ENCODE measurements around the gene MID1. TPM values are rescaled to one million over a fixed set of nuclear protein-coding genes. Genes with fewer than 3 reads are reported as not detected.

MID1 gene
- total RNA-seq, 1 donor from 2014 or later: 32.8 TPM

GRCh38 chrX:10502961-10503360 is 117.4 kb downstream of the MID1 start:
- Histone ChIP-seq H3K4me1 (no peaks in the 10 kb centered on the region), H3K36me3 (no peaks in the 10 kb centered on the region), H3K27me3 (no peaks in the 10 kb centered on the region), H3K4me3 (no peak overlapping the region), H3K9me3 (no peaks in the 10 kb centered on the region), H3K27ac (no peak overlapping the region)
- no peak for DNase-seq (ENCODE audit: low spot score in 2 of 2)
- intact Hi-C loops (cut with DNase I): no loop called here
- no peak for TF ChIP-seq CTCF (IDR thresholded peaks at IDR 0.05)

GRCh38 chrX:10501611-10502010 is 118.8 kb downstream of the MID1 start:
- Histone ChIP-seq H3K4me1 (no peaks in the 10 kb centered on the region), H3K27me3 (no peaks in the 10 kb centered on the region), H3K9me3 (no peaks in the 10 kb centered on the region), H3K27ac (no peak overlapping the region), H3K4me3 (no peak overlapping the region), H3K36me3 (no peaks in the 10 kb centered on the region)
- intact Hi-C loops (cut with DNase I): no loop called here
- no peak for TF ChIP-seq CTCF (IDR thresholded peaks at IDR 0.05)
- DNase-seq (ENCODE audit: low spot score in 2 of 2): no peak

- intact Hi-C loops (cut with DNase I): no loop called here
- DNase-seq (ENCODE audit: low spot score in 2 of 2): no peak
- Histone ChIP-seq H3K4me1 (no peaks in the 10 kb centered on the region), H3K36me3 (no peaks in the 10 kb centered on the region), H3K27me3 (no peaks in the 10 kb centered on the region), H3K9me3 (no peaks in the 10 kb centered on the region), H3K27ac (peak overlapping the region in 1 of 2 donors; percentile 45), H3K4me3 (no peak overlapping the region)
- TF ChIP-seq CTCF (IDR thresholded peaks at IDR 0.05): no peak
Observed at GRCh38 chrX:10496345-10496965, 123.9 kb downstream of the MID1 start.

GRCh38 chrX:10495677-10496076 is 124.7 kb downstream of the MID1 start:
- no peak for DNase-seq (ENCODE audit: low spot score in 2 of 2)
- intact Hi-C loops (cut with DNase I): no loop called here
- Histone ChIP-seq H3K36me3 (no peaks in the 10 kb centered on the region), H3K27ac (no peak overlapping the region), H3K4me1 (no peaks in the 10 kb centered on the region), H3K4me3 (no peak overlapping the region), H3K27me3 (no peaks in the 10 kb centered on the region), H3K9me3 (no peaks in the 10 kb centered on the region)
- no peak for TF ChIP-seq CTCF (IDR thresholded peaks at IDR 0.05)

GRCh38 chrX:10492250-10492649 is 128.1 kb downstream of the MID1 start:
- no peak overlapping the region for H3K27ac ChIP-seq
- intact Hi-C loops (cut with DNase I): no loop called here
- H3K4me3 ChIP-seq: no peak overlapping the region
- H3K9me3 ChIP-seq: no peaks in the 10 kb centered on the region
- H3K27me3 ChIP-seq: no peaks in the 10 kb centered on the region
- H3K36me3 ChIP-seq: no peaks in the 10 kb centered on the region
- no peak for TF ChIP-seq CTCF (IDR thresholded peaks at IDR 0.05)
- DNase-seq (ENCODE audit: low spot score in 2 of 2): no peak
- H3K4me1 ChIP-seq: no peaks in the 10 kb centered on the region

- H3K4me3 ChIP-seq: no peak overlapping the region
- no peaks in the 10 kb centered on the region for H3K36me3 ChIP-seq
- no peaks in the 10 kb centered on the region for H3K9me3 ChIP-seq
- DNase-seq (ENCODE audit: low spot score in 2 of 2): peak in 1 of 2 donors; percentile 70
- no peaks in the 10 kb centered on the region for H3K27me3 ChIP-seq
- intact Hi-C loops (cut with DNase I): loop anchor here (10.0 kb wide), 1 partner anchor 88 kb away; no protein-coding TSS in a partner anchor
- peaks cover 0 to 4% of the 10 kb centered on the region in 2 donors for H3K4me1 ChIP-seq
- no peak for TF ChIP-seq CTCF (IDR thresholded peaks at IDR 0.05)
- H3K27ac ChIP-seq: peak overlapping the region; percentile 36 to 47
Observed at GRCh38 chrX:10486373-10486772, 134.0 kb downstream of the MID1 start.

Data from ascending aorta (tissue), 2 donors.